Testis (tissue), 2 donors: Measurements from ENCODE around the gene EXOSC1.
"Not testable (repeated sequence)": the region's sequence is repeated elsewhere in the genome, so short reads cannot be mapped to it uniquely, and the experiment has no call there.

ENCODE experiments used
- CTCF ChIP-seq, 3 experiments: fragments of 450-650 bp in 2 of 3; fragments of 200-600 bp in 1 of 3; sonication (generic) in 1 of 3; IDR thresholded peaks; one replicate each; pipeline ENCODE4 v1.5.1; 2016 to 2019; ENCODE audit warnings: antibody characterized with exemption in 3 of 3, mild to moderate bottlenecking in 2 of 3, moderate library complexity in 1 of 3
- POLR2A ChIP-seq: fragments of 450-650 bp; IDR thresholded peaks from one replicate; pipeline ENCODE4 v1.6.1; 2017; ENCODE audit warnings: antibody characterized with exemption, mild to moderate bottlenecking, moderate library complexity

GRCh38 chr10:97423757-97424098, 22.1 kb downstream of the EXOSC1 start:
- not testable (repeated sequence) for TF ChIP-seq CTCF (IDR thresholded peaks at IDR 0.05); POLR2A
